ENCODE measurements around the gene CEP89. TPM values are rescaled to one million over a fixed set of nuclear protein-coding genes. Genes with fewer than 3 reads are reported as not detected.

Gene CEP89
- total RNA-seq, 1 experiment from 2014 or later: 14.5 TPM

GRCh38 chr19:32862741-32863140 is 109.0 kb downstream of the CEP89 start:
- Mint-ChIP-seq H3K9me3 (ENCODE audit: unreplicated experiment) (no peaks in the 10 kb centered on the region), H3K4me1 (ENCODE audit: low read depth, unreplicated experiment) (no peaks in the 10 kb centered on the region), H3K27me3 (ENCODE audit: insufficient read depth, unreplicated experiment) (no peaks in the 10 kb centered on the region), H3K27ac (ENCODE audit: unreplicated experiment) (no peak overlapping the region), H3K4me3 (ENCODE audit: unreplicated experiment) (no peak overlapping the region), H3K36me3 (ENCODE audit: insufficient read depth, unreplicated experiment) (no peaks in the 10 kb centered on the region)
- ChIA-PET CTCF (no interaction called here), POLR2A (no interaction called here)
- H3K4me3 ChIP-seq (ENCODE audit: low read depth, low read length): no peak overlapping the region
- no TSS peak for BruUV-seq (replicated peaks)
- H3K4me1 ChIP-seq: no peaks in the 10 kb centered on the region
- H3K9me3 ChIP-seq: no peaks in the 10 kb centered on the region
- no peaks in the 10 kb centered on the region for H3K27me3 ChIP-seq (replicated peaks; ENCODE audit: control insufficient read depth, insufficient read depth, low read length)
- DNase-seq: no peak
- no peak for TF ChIP-seq CTCF (IDR thresholded peaks at IDR 0.05; ENCODE audit: insufficient read depth in 1 of 2, low read depth in 1 of 2, low read length in 1 of 2, severe bottlenecking in 1 of 2, unreplicated experiment in 1 of 2)
- intact Hi-C loops (cut with micrococcal nuclease; ENCODE audit: unreplicated experiment): no loop called here
- no peaks in the 10 kb centered on the region for H3K36me3 ChIP-seq (ENCODE audit: control insufficient read depth, insufficient read depth, low read length)

DNA sequence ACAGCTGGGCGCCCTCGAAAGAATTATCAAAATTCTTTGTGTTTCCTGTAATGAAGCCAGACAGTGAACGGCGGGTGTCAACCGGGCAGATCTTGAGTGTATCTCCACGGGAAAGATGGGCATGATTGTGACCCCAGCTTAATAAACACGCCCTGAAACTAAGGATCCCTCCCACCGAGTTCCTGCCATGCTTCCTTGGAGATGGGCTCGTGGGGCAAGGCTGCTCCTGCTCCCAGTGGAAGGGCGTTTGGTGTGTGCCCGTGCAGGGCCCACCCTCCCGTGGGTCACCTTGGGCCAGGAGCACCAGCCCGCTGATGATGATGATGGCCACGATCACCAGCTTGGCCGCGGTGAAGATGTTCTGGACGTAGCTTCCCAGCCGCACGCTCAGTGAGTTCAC is 109.6 kb downstream of the CEP89 start:
- Mint-ChIP-seq H3K27me3 (ENCODE audit: insufficient read depth, unreplicated experiment) (no peaks in the 10 kb centered on the region), H3K4me3 (ENCODE audit: unreplicated experiment) (no peak overlapping the region), H3K9me3 (ENCODE audit: unreplicated experiment) (no peaks in the 10 kb centered on the region), H3K4me1 (ENCODE audit: low read depth, unreplicated experiment) (no peaks in the 10 kb centered on the region), H3K27ac (ENCODE audit: unreplicated experiment) (no peak overlapping the region), H3K36me3 (ENCODE audit: insufficient read depth, unreplicated experiment) (no peaks in the 10 kb centered on the region)
- intact Hi-C loops (cut with micrococcal nuclease; ENCODE audit: unreplicated experiment): no loop called here
- no peak for TF ChIP-seq CTCF (IDR thresholded peaks at IDR 0.05; ENCODE audit: insufficient read depth in 1 of 2, low read depth in 1 of 2, low read length in 1 of 2, severe bottlenecking in 1 of 2, unreplicated experiment in 1 of 2)
- DNase-seq: no peak
- H3K36me3 ChIP-seq (ENCODE audit: control insufficient read depth, insufficient read depth, low read length): no peaks in the 10 kb centered on the region
- POLR2A ChIA-PET: no interaction called here
- H3K4me3 ChIP-seq (ENCODE audit: low read depth, low read length): no peak overlapping the region
- no peaks in the 10 kb centered on the region for H3K4me1 ChIP-seq
- no peaks in the 10 kb centered on the region for H3K9me3 ChIP-seq
- CTCF ChIA-PET: no interaction called here
- no peaks in the 10 kb centered on the region for H3K27me3 ChIP-seq (replicated peaks; ENCODE audit: control insufficient read depth, insufficient read depth, low read length)
- BruUV-seq (replicated peaks): no TSS peak

- no peaks in the 10 kb centered on the region for H3K4me1 ChIP-seq
- H3K27me3 Mint-ChIP-seq (ENCODE audit: insufficient read depth, unreplicated experiment): no peaks in the 10 kb centered on the region
- H3K9me3 ChIP-seq: no peaks in the 10 kb centered on the region
- TF ChIP-seq CTCF (IDR thresholded peaks at IDR 0.05; ENCODE audit: insufficient read depth in 1 of 2, low read depth in 1 of 2, low read length in 1 of 2, severe bottlenecking in 1 of 2, unreplicated experiment in 1 of 2): no peak
- no peak overlapping the region for H3K27ac Mint-ChIP-seq (ENCODE audit: unreplicated experiment)
- BruUV-seq (replicated peaks): no TSS peak
- DNase-seq: no peak
- no peaks in the 10 kb centered on the region for H3K9me3 Mint-ChIP-seq (ENCODE audit: unreplicated experiment)
- no peaks in the 10 kb centered on the region for H3K4me1 Mint-ChIP-seq (ENCODE audit: low read depth, unreplicated experiment)
- H3K36me3 Mint-ChIP-seq (ENCODE audit: insufficient read depth, unreplicated experiment): no peaks in the 10 kb centered on the region
- H3K36me3 ChIP-seq (ENCODE audit: control insufficient read depth, insufficient read depth, low read length): no peaks in the 10 kb centered on the region
- ChIA-PET CTCF (no interaction called here), POLR2A (no interaction called here)
- H3K4me3 ChIP-seq (ENCODE audit: low read depth, low read length): no peak overlapping the region
- H3K27me3 ChIP-seq (replicated peaks; ENCODE audit: control insufficient read depth, insufficient read depth, low read length): no peaks in the 10 kb centered on the region
- intact Hi-C loops (cut with micrococcal nuclease; ENCODE audit: unreplicated experiment): no loop called here
- H3K4me3 Mint-ChIP-seq (ENCODE audit: unreplicated experiment): no peak overlapping the region
Observed at GRCh38 chr19:32861596-32861995, 110.2 kb downstream of the CEP89 start.

Measured in Caco-2 (cell line).